ENCODE results near the gene MED31. TPM values are rescaled to one million over a fixed set of nuclear protein-coding genes. Genes with fewer than 3 reads are reported as not detected.
"Not testable (repeated sequence)": the region's sequence is repeated elsewhere in the genome, so short reads cannot be mapped to it uniquely, and the experiment has no call there.

MED31 gene
- total RNA-seq, 1 donor from 2014 or later, result 23.9 TPM

DNA sequence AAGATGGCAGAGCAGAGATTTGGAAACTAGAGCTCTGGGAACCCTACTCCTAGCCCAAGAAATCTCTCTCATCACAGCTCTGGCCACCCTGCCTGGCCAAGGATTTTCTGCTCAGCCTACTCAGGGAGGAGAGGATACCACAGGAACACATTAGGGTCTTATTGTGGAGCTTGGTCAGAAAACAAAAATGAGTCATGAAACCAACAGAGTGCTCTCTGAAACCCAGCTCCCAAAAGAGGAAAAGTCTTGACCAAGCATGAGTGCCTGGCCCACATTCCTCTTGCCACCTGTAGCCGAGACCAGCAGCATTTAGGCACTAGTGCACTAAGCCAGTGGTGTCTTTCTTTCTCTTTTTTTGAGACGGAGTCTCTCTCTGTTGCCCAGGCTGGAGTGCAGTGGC, 43.6 kb upstream of the MED31 start:
- TF ChIP-seq, protein P1, sequence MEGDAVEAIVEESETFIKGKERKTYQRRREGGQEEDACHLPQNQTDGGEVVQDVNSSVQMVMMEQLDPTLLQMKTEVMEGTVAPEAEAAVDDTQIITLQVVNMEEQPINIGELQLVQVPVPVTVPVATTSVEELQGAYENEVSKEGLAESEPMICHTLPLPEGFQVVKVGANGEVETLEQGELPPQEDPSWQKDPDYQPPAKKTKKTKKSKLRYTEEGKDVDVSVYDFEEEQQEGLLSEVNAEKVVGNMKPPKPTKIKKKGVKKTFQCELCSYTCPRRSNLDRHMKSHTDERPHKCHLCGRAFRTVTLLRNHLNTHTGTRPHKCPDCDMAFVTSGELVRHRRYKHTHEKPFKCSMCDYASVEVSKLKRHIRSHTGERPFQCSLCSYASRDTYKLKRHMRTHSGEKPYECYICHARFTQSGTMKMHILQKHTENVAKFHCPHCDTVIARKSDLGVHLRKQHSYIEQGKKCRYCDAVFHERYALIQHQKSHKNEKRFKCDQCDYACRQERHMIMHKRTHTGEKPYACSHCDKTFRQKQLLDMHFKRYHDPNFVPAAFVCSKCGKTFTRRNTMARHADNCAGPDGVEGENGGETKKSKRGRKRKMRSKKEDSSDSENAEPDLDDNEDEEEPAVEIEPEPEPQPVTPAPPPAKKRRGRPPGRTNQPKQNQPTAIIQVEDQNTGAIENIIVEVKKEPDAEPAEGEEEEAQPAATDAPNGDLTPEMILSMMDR (conservative IDR thresholded peaks at IDR 0.05; ENCODE audit: low read depth, low read length), result no peak
- no peak for DNase-seq (ENCODE audit: low read depth)
- no peak overlapping the region for H3K4me3 ChIP-seq (ENCODE audit: low read depth, low read length)

GRCh38 chr17:6691958-6692357, 40.6 kb upstream of the MED31 start:
- not testable (repeated sequence) for DNase-seq (ENCODE audit: low read depth); H3K4me3 ChIP-seq (ENCODE audit: low read depth, low read length)

GRCh38 chr17:6691546-6691945, 40.1 kb upstream of the MED31 start:
- H3K4me3 ChIP-seq (ENCODE audit: low read depth, low read length), result no peak overlapping the region
- TF ChIP-seq, protein P1 (conservative IDR thresholded peaks at IDR 0.05; ENCODE audit: low read depth, low read length), result no peak
- no peak for DNase-seq (ENCODE audit: low read depth)

DNA sequence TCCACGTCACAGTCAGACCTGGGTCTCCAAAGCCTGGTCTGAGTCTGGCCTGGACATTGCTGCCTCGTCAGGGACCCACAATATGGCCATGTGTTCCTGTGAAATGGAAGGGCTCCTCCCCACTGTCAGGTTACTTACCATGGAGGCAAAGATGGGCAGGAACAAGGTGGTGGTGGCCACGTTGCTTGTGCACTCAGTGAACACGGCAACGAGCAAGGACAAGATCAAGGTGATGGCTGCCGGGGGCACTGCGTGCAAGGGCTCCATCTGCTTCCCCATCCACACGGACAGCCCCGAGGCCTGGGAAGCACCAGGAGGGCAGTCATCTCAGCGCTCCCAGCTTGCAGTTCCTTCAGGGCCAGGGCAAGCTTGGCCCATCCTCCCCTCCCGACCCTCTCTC, 39.2 kb upstream of the MED31 start:
- DNase-seq (ENCODE audit: low read depth), result no peak
- no peak overlapping the region for H3K4me3 ChIP-seq (ENCODE audit: low read depth, low read length)
- TF ChIP-seq, protein P1 (conservative IDR thresholded peaks at IDR 0.05; ENCODE audit: low read depth, low read length), result no peak

DNA sequence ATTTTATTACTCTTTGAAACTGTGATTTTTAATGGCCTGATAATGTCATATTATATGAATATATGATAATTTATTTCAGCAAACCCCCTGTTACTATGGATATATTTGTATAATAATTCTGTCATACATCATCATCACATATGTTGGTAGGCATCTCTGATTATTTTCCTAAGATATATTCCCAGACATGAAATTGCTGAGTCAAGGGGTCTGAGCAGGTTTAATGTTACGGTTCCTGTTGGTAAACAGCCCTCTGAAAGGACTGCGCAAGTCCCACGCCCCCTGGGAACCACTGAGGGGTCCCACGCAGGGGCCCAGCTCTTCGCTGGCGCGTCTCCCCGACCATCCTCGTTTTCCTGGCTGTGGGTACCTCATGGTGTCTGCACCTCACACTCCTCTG, 37.5 kb upstream of the MED31 start:
- H3K4me3 ChIP-seq (ENCODE audit: low read depth, low read length), result no peak overlapping the region
- TF ChIP-seq, protein P1 (conservative IDR thresholded peaks at IDR 0.05; ENCODE audit: low read depth, low read length), result no peak

DNA sequence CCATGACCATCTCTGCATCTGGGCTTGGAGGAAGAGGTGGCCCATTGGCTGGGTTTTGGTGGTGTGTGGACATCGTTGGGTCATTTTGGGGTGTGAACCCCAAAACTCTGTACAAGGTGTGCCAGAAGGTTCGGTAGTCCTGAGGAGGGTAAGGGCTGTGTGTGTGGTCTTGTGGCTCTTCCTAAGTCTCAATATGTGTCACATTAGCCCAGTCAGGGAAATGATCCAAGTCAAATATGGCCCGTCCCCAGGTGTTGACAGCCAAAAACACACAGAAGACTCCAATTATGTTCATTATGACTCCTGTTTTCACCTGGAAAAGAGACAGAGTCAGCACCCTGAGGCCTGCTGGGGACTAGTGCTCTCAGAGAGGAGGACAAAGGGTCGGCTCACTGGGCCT, 34.6 kb upstream of the MED31 start:
- H3K4me3 ChIP-seq (ENCODE audit: low read depth, low read length), result no peak overlapping the region
- TF ChIP-seq, protein P1 (conservative IDR thresholded peaks at IDR 0.05; ENCODE audit: low read depth, low read length), result no peak
- no peak for DNase-seq (ENCODE audit: low read depth)

More for the DNA sequence above, 37.5 kb upstream of the MED31 start:
- no peak for DNase-seq (ENCODE audit: low read depth)

DNA sequence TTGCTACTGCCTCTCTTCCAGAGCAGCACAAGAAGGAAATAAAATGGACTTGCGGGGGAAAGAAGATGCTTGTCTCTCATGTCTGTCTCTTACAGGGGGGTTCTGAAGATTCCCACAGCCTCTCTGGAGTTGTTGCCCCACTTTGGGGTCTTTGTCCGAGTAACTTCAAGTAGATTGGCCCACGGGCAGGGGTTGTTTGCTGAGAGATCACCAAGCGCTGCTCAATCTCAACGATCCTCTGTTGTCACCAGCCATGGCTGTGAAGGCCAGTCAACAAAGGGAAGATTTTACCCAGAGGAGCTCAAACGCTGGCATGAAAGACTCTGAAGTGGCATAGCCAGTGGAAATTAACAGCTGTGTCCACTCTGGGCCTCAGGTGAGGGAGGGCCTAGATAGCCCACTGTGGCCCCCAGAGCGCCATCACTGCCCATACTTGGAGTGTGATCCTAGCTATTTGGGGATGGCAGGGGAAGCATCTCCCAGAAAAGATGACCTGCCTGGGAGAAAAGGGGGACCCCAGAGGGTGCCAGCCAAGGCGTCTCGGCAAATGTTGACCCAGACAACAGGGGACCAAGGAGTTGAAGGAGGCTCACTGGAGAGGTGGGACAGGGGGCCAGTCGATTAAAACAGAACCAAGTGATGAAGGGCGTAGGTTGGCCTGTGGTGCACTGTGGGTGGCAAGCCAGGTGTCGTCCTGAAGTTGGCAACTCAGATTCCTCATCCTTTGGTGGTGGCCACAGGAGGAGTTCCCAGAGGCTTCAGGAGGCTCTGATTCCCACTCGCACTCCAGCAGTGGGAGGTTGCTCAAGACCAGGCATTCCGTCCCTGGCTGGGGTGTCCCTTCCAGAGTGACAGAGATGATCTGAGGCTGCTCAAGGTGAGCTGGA, 33.7 kb upstream of the MED31 start:
- no peak overlapping the region for H3K4me3 ChIP-seq (ENCODE audit: low read depth, low read length)
- no peak for DNase-seq (ENCODE audit: low read depth)
- TF ChIP-seq, protein P1 (conservative IDR thresholded peaks at IDR 0.05; ENCODE audit: low read depth, low read length), result no peak

All from epithelial cell of proximal tubule (primary cell).